Mesodermal cell (in vitro differentiated cells): Measurements from ENCODE around the gene DHTKD1.
"Not testable (repeated sequence)": the region's sequence is repeated elsewhere in the genome, so short reads cannot be mapped to it uniquely, and the experiment has no call there.

ENCODE experiments used
- H3K27ac ChIP-seq: 2 replicates; pipeline ENCODE4 v1.7.0; 2013; ENCODE audit warnings: mild to moderate bottlenecking, low read depth, low read length, moderate library complexity; ENCODE audit not compliant: severe bottlenecking
- H3K36me3 ChIP-seq: 2 replicates; pipeline ENCODE4 v1.7.1; 2013; ENCODE audit warnings: mild to moderate bottlenecking, low read length, moderate library complexity; ENCODE audit not compliant: control insufficient read depth, insufficient read depth
- H3K4me1 ChIP-seq: one replicate; pipeline ENCODE4 v1.7.1; 2013; ENCODE audit warnings: mild to moderate bottlenecking, low read length; ENCODE audit not compliant: insufficient read depth, control insufficient read depth, poor library complexity, severe bottlenecking
- H3K4me3 ChIP-seq: 2 replicates; pipeline ENCODE4 v1.7.0; 2013; ENCODE audit warnings: low read length, control low read depth, mild to moderate bottlenecking; ENCODE audit not compliant: insufficient read depth, poor library complexity, severe bottlenecking; ENCODE audit errors: extremely low read depth
- H3K9me3 ChIP-seq: 2 replicates; pipeline ENCODE4 v1.7.1; 2013; ENCODE audit warnings: mild to moderate bottlenecking, low read length, moderate library complexity; ENCODE audit not compliant: control insufficient read depth
- WGBS, 2 experiments: methylation state at CpG; one replicate each; pipeline ENCODE4 v1.1.5; 2013; ENCODE audit warnings: missing lambda C conversion rate in 2 of 2; ENCODE audit not compliant: insufficient coverage in 2 of 2; 5-methylcytosine and 5-hydroxymethylcytosine counted together

DHTKD1 gene

DNA sequence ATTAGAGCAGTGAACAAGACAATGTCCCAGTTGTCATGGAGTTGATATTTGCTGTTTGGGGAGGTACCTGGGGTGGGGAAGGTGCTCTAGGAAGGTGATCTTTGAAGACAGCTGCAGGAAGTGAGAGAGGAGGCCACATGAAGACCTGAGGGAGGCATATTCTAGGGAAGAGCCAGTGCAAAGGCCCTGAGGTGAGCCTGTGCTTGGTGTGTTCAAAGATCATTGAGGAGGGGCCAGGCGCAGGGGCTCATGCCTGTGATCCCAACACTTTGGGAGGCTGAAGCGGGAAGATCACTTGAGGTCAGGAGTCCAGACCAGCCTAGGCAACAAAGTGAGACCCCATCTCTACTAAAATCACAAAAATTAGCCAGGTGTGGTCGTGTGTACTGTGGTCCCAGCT is 75.8 kb downstream of the DHTKD1 start:
- H3K27ac ChIP-seq = no peak overlapping the region
- H3K9me3 ChIP-seq = no peaks in the 10 kb centered on the region
- H3K4me3 ChIP-seq = no peak overlapping the region
- H3K4me1 ChIP-seq = no peaks in the 10 kb centered on the region
- WGBS, 2 experiments = 94 to 100% methylated on average over 2 of the region's 3 CpGs
- peaks cover 73% of the 10 kb centered on the region for H3K36me3 ChIP-seq

DNA sequence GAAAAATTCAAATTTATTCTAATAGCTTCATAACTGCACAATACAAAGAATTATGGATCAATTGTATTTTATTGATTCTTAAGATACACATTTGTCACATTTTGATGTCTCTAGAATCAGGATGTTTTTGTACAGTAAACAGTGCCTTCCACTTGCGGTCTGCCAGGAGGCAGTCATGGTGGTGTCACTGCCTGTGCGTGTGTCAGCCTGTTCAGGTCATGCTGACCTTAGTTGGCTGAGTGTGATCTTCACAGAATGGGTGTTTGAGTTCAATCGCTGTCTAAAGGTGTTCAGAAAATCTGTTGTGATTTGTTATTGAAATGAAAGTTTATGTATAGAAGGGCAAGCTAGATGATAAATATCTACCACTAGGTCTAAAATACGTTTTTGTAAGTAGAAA is 81.4 kb downstream of the DHTKD1 start:
- 80 to 81% methylated on average over 3 of the region's 4 CpGs for WGBS, 2 experiments
- no peak overlapping the region for H3K4me3 ChIP-seq
- no peaks in the 10 kb centered on the region for H3K4me1 ChIP-seq
- H3K27ac ChIP-seq = no peak overlapping the region
- no peaks in the 10 kb centered on the region for H3K9me3 ChIP-seq
- peaks cover 33% of the 10 kb centered on the region for H3K36me3 ChIP-seq

DNA sequence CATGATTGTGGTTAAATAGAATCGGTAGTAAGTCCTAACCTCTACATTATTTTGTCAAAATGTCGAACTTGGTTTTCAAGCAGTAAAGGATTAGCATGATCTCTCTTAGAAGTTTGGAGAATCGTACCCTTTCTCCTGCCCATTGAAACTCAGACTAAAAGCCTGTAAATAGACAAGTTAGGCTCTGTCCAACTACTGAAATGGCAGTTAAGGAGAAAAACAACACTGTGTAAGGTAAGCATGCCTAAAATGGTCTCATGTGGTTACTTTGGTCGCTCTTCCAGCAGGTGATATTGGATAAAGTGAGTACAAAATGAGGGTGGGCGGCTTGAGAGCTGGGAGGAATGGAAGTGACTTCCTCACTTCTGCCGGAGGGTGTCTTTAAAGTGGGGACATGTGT is 85.8 kb downstream of the DHTKD1 start:
- Histone ChIP-seq H3K9me3 (no peaks in the 10 kb centered on the region), H3K4me3 (no peak overlapping the region), H3K27ac (no peak overlapping the region), H3K4me1 (no peaks in the 10 kb centered on the region), H3K36me3 (peaks cover 40% of the 10 kb centered on the region)
- 86 to 92% methylated on average over 4 of the region's 6 CpGs for WGBS, 2 experiments

DNA sequence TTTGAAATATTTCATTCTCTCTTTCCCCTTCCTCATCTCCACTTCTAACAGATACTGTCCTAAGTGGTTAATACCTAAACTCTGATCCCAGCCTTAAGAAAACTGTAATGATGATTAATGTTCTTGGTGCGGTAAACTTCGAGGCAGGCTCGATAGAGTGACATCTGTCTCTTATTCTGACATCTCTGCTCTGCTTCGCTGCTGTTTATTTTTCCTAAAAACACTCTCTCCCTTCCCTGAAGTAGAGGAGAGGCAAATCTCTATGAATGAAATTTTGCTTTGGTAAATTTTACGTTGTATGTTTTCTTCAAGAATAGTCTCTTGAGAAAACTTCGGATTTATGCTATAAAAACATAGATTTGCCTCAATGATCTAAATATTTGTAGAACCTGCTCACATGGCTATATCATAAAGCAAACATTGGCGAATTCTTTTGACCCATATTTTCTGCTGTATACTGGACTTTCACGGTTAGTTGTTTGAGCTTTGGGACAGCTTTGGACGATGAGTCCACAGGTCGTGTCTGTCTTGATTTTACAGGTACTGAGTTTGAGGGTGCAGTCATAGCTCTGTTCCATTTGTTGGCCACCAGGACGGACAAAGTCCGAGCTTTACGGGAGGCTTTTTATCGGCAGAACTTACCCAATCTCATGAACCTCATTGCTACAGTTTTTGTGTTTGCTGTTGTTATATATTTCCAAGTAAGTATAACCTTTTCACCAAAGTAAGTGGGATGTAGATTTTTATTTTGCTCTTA is 87.8 kb downstream of the DHTKD1 start:
- no peaks in the 10 kb centered on the region for H3K4me1 ChIP-seq
- H3K27ac ChIP-seq = no peak overlapping the region
- no peaks in the 10 kb centered on the region for H3K9me3 ChIP-seq
- H3K4me3 ChIP-seq = no peak overlapping the region
- H3K36me3 ChIP-seq = peaks cover 48% of the 10 kb centered on the region
- WGBS, 2 experiments = 73 to 96% methylated on average over 3 to 7 of the region's 14 CpGs

DNA sequence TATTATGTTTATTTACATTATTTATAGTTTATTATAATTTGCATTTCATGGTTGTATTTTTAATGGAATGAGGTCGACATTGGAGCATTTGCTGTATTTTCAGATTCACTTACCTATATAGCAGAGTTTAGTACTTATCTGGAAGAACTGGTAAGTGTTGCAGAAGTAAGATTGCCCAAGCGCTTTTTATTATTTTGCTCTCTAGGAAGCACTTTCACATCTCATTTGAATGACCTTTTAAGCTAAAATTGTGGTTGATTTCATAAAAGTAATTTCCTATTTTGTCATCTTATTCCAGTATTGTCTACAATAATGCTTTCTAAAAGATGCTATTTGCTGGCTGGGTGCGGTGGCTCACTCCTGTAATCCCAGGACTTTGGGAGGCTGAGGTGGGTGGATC is 89.4 kb downstream of the DHTKD1 start:
- no peak overlapping the region for H3K27ac ChIP-seq
- no peak overlapping the region for H3K4me3 ChIP-seq
- no peaks in the 10 kb centered on the region for H3K4me1 ChIP-seq
- WGBS, 2 experiments = 86% methylated on average over 1 of the region's 3 CpGs; no CpG with 5 or more reads in 1 of the 2 experiments
- H3K9me3 ChIP-seq = no peaks in the 10 kb centered on the region
- peaks cover 62% of the 10 kb centered on the region for H3K36me3 ChIP-seq

DNA sequence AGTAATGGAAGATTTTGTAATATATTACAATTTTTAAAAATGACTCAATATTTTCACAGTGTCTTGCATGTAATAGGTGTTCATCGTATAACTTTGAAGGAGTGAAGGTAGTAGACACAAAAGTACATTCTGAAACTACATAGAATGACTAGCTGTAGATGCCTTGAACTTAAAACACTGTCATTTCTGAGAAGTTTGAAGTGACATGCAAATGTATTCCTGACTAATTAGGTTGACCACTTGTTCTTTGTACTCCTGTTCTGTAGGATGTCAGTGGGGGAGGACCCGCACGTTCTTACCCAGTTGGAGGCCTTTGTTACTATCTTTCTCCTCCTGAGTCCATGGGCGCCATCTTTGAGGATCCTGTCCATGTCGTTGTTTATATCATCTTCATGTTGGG is 91.9 kb downstream of the DHTKD1 start:
- Histone ChIP-seq H3K27ac (no peak overlapping the region), H3K9me3 (no peaks in the 10 kb centered on the region), H3K4me1 (no peaks in the 10 kb centered on the region), H3K36me3 (peaks cover 77% of the 10 kb centered on the region), H3K4me3 (no peak overlapping the region)
- 100% methylated on average over 2 of the region's 5 CpGs for WGBS, 2 experiments

DNA sequence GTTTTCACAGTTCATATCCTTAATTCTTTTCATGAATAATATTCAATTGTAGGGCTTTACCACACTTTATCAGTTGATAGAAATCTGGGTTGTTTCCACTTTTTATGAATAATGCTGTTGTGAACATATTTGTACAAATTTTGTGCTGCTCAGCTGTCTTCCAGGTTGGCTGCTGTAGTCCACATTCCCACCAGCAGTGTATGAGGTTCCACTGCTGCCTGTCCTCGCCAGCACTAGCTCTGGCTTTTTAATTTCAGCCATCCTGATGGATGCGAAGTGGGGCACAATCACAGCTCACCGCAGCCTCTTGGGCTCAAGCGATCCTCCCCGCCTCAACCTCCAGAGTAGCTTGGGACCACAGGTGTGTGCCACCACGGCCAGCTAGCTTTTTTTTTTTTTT is 94.2 kb downstream of the DHTKD1 start:
- Histone ChIP-seq H3K36me3 (peaks cover 83% of the 10 kb centered on the region), H3K27ac (no peak overlapping the region), H3K4me3 (no peak overlapping the region), H3K4me1 (no peaks in the 10 kb centered on the region), H3K9me3 (no peaks in the 10 kb centered on the region)
- 97 to 100% methylated on average over 6 of the region's 6 CpGs for WGBS, 2 experiments

DNA sequence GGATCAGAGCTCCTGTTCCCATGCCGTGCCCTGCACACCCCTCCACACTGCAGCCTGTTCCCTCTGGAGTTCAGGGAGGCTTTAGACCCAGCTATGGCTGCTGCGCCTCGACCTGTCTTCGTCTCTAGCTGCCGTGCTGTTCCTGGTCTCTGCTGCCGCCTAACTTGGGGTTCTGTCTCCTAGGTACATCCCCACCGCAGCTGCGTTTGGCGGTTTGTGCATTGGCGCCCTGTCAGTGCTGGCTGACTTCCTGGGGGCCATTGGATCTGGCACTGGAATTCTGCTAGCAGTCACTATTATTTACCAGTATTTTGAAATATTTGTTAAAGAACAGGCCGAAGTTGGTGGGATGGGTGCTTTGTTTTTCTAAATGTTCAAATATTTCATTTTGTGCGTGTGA is 95.3 kb downstream of the DHTKD1 start:
- 86 to 93% methylated on average over 9 of the region's 12 CpGs for WGBS, 2 experiments
- Histone ChIP-seq H3K36me3 (peaks cover 81% of the 10 kb centered on the region), H3K27ac (peak overlapping the region; percentile 30), H3K4me1 (no peaks in the 10 kb centered on the region), H3K4me3 (no peak overlapping the region), H3K9me3 (no peaks in the 10 kb centered on the region)

DNA sequence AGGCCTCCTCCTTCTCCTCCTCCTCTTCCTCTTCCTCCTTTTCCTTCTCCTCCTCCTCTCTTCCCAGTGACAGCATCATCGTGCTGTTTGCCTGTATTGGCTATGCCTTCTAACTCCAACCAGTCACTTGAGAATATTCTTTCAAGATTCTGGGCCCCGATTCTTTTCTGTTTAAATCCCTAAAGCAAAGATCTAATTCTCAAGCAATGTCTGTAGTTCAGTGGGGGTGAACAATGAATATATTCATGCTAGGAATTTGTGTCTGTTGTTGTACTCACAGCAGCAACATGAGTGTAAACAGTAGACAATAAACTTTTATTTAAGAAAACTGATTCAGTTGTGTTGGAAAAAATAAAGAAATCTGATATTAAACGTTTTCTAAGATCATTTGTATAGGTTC is 96.3 kb downstream of the DHTKD1 start:
- Histone ChIP-seq H3K36me3 (peaks cover 81% of the 10 kb centered on the region), H3K27ac (no peak overlapping the region), H3K4me3 (no peak overlapping the region), H3K9me3 (no peaks in the 10 kb centered on the region), H3K4me1 (no peaks in the 10 kb centered on the region)
- WGBS, 2 experiments = 91 to 100% methylated on average over 1 of the region's 3 CpGs

DNA sequence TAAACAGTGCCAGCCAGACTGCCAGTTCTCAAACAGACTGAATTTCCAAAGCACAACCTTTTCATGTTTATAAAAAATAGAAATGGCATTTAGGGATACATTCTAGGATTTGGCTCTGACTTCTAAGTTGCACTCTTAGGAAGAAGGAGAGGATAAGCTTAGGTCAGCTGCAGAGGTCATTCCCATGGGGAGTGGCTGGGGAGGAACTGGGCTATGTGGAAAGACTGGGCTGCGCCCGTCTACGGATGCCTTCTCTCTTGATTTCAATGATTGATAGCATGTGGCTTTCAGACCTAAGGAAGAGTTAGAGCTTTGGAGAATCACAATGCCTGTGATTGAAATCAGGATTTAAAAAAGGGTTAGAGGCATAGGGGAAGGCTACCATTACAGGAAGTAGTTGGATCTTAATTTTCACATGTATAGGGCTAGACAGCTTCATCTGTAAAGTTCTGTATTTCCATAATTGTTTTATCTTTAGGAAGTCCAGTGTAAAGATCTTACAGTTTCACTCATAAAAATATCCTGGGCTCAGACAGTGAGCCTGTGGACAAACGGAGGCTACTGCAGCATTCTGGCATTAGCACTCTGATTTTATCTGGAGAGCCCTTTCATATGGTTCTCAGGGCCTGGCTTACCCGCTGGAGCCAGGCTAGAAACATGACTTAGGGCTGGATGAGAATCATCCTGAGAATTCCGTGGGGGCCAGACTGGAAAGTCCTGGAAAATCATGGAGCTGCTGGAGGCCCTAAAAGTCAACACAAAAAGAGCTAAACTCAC is 97.4 kb downstream of the DHTKD1 start:
- Histone ChIP-seq H3K9me3 (no peaks in the 10 kb centered on the region), H3K27ac (no peak overlapping the region), H3K36me3 (peaks cover 85% of the 10 kb centered on the region), H3K4me3 (no peak overlapping the region), H3K4me1 (no peaks in the 10 kb centered on the region)
- WGBS, 2 experiments = 95 to 98% methylated on average over 5 to 6 of the region's 6 CpGs

DNA sequence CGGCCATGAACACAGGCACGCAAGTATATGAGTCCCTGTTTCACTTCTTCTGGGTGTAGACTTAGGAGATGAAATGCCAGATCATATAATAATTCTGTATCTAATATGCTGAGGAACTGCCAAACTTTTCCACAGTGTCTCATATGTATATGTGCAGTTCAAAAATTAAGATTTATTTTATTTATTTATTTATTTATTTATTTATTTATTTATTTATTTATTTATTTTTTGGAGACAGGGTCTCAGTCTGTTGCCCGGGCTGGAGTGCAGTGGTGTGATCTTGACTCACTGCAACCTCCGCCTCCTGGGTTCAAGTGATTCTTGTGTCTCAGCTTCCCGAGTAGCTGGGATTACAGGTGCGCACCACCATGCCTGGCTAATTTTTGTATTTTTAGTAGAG is 102.8 kb downstream of the DHTKD1 start:
- 93 to 100% methylated on average over 1 to 2 of the region's 6 CpGs for WGBS, 2 experiments
- not testable (repeated sequence) for H3K9me3 ChIP-seq, H3K4me1 ChIP-seq, H3K27ac ChIP-seq, H3K4me3 ChIP-seq
- H3K36me3 ChIP-seq = peaks cover 91% of the 10 kb centered on the region
